Measurements from ENCODE around the gene ARHGEF1.

DNA sequence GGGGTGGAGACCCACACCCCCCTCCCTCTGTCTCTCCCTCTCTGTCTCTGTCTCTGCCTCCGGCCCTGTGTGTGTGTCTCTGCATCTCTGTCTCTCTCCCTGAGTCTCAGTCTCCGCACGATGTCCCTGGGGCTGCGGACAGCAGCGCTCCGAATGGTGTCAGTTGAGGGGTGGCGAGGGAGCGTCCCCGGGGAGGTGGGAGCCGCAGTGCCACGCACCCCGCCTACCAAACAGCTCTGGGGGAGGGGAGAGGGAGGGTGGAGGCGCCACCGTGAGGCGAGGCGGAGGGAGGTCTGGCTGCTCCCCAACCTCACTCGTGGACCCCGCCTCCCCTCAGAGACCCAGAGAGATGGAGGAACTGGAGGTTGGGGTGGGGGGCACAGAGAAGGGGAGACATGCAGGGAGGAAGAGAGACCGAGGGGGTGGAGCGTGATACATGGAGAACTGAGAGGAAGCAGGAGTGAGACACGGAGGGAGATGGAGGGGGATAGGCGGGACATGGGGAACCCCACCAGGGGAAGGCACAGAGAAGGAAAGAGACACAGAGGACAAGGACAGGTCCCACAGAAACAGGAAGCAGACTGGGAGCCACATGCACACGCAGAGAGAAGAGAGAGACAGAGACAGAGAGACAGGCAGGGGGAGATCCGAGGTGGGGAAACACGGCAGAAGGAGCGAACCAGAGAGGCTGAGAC is 38.0 kb downstream of the ARHGEF1 start:
- TF ChIP-seq, protein P1, sequence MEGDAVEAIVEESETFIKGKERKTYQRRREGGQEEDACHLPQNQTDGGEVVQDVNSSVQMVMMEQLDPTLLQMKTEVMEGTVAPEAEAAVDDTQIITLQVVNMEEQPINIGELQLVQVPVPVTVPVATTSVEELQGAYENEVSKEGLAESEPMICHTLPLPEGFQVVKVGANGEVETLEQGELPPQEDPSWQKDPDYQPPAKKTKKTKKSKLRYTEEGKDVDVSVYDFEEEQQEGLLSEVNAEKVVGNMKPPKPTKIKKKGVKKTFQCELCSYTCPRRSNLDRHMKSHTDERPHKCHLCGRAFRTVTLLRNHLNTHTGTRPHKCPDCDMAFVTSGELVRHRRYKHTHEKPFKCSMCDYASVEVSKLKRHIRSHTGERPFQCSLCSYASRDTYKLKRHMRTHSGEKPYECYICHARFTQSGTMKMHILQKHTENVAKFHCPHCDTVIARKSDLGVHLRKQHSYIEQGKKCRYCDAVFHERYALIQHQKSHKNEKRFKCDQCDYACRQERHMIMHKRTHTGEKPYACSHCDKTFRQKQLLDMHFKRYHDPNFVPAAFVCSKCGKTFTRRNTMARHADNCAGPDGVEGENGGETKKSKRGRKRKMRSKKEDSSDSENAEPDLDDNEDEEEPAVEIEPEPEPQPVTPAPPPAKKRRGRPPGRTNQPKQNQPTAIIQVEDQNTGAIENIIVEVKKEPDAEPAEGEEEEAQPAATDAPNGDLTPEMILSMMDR (conservative IDR thresholded peaks at IDR 0.05 in 1 of 2, IDR thresholded peaks at IDR 0.05 in 1 of 2; ENCODE audit: low read depth in 1 of 2, low read length in 2 of 2), result no peak
- TF ChIP-seq EZH2 (IDR thresholded peaks at IDR 0.05; ENCODE audit: low read length, missing control alignments), result peak; percentile 92
